Natural killer cell (primary cell): ENCODE data around the gene BAK1. TPM values are rescaled to one million over a fixed set of nuclear protein-coding genes. Genes with fewer than 3 reads are reported as not detected.

Experiments
- ATAC-seq, 3 donors: fragments of 150-1000 bp in 2 of 3; fragments of 200-7000 bp in 1 of 3; cut with Tn5 transposase; 1 replicate in 1 of 3; 2 replicates in 2 of 3; pipeline ENCODE4 v1.10.0; 2021; ENCODE audit warnings: mild to moderate bottlenecking in 2 of 3, moderate library complexity in 2 of 3
- DNase-seq, 2 donors: peaks; one replicate each; pipeline versions ENCODE4 v3.0.0 to v3.0.0-alpha.2; 2013 to 2021; ENCODE audit warnings: mixed read lengths in 1 of 2
- H3K27ac ChIP-seq: one replicate; pipeline ENCODE4 v1.5.1; 2013; ENCODE audit warnings: mild to moderate bottlenecking, low read length
- H3K27me3 ChIP-seq: one replicate; pipeline ENCODE4 v1.6.1; 2013; ENCODE audit warnings: low read length; ENCODE audit not compliant: control insufficient read depth, insufficient read depth
- H3K36me3 ChIP-seq: one replicate; pipeline ENCODE4 v1.6.1; 2013; ENCODE audit warnings: low read length; ENCODE audit not compliant: control insufficient read depth, insufficient read depth
- H3K4me1 ChIP-seq: one replicate; pipeline ENCODE4 v1.6.1; 2013; ENCODE audit warnings: low read length; ENCODE audit not compliant: control insufficient read depth, insufficient read depth
- H3K4me3 ChIP-seq: one replicate; pipeline ENCODE4 v1.5.1; 2013; ENCODE audit warnings: low read length
- H3K9me3 ChIP-seq: one replicate; pipeline ENCODE4 v1.6.1; 2013; ENCODE audit warnings: low read length; ENCODE audit not compliant: control insufficient read depth, insufficient read depth
- H3K27ac Mint-ChIP-seq, 2 donors: one replicate each; pipeline ENCODE4 v1.8.0; 2022; ENCODE audit warnings: mild to moderate bottlenecking in 2 of 2, mixed read lengths in 2 of 2, moderate library complexity in 1 of 2
- H3K27me3 Mint-ChIP-seq, 2 donors: one replicate each; pipeline ENCODE4 v1.8.0; 2022; ENCODE audit warnings: low read depth in 2 of 2, mixed read lengths in 2 of 2
- H3K36me3 Mint-ChIP-seq: one replicate; pipeline ENCODE4 v1.8.0; 2022; ENCODE audit warnings: mixed read lengths
- H3K4me1 Mint-ChIP-seq, 2 donors: one replicate each; pipeline ENCODE4 v1.8.0; 2022; ENCODE audit warnings: mixed read lengths in 2 of 2
- H3K4me3 Mint-ChIP-seq: one replicate; pipeline ENCODE4 v1.8.0; 2022; ENCODE audit warnings: mild to moderate bottlenecking, moderate library complexity, mixed read lengths
- H3K9me3 Mint-ChIP-seq, 2 donors: one replicate each; pipeline ENCODE4 v1.8.0; 2022; ENCODE audit warnings: mixed read lengths in 2 of 2
- WGBS: methylation state at CpG from one replicate; pipeline ENCODE4 v1.1.7; 2013; ENCODE audit warnings: missing lambda C conversion rate; ENCODE audit not compliant: insufficient coverage; 5-methylcytosine and 5-hydroxymethylcytosine counted together
- intact Hi-C: fragments of 100-400 bp; cut with micrococcal nuclease; formaldehyde crosslinking; loops from one replicate; pipeline ENCODE4 v1.14.2; 2022
- total RNA-seq, 4 donors: library from RNA; stranded (reverse); fragments of 120-200 nt in 1 of 4; gene quantifications; one replicate each; pipeline versions ENCODE4 v1.2.3 to v1.2.4, GENCODE V29; 2013 to 2022
- TF ChIP-seq, protein P1 (sequence below): fragments of 200-600 bp; IDR thresholded peaks from one replicate; pipeline ENCODE4 v1.8.0; 2022; ENCODE audit warnings: antibody characterized with exemption

Gene BAK1
- total RNA-seq, 3 donors from 2014 or later (not counting 1 experiment from before 2014, with no cell fraction given): 36.3 to 49.8 (median 40.7) TPM

GRCh38 chr6:33624856-33625255 is 44.8 kb upstream of the BAK1 start:
- peaks cover 27% of the 10 kb centered on the region for H3K4me1 ChIP-seq
- H3K36me3 Mint-ChIP-seq: no peaks in the 10 kb centered on the region
- TF ChIP-seq, protein P1, sequence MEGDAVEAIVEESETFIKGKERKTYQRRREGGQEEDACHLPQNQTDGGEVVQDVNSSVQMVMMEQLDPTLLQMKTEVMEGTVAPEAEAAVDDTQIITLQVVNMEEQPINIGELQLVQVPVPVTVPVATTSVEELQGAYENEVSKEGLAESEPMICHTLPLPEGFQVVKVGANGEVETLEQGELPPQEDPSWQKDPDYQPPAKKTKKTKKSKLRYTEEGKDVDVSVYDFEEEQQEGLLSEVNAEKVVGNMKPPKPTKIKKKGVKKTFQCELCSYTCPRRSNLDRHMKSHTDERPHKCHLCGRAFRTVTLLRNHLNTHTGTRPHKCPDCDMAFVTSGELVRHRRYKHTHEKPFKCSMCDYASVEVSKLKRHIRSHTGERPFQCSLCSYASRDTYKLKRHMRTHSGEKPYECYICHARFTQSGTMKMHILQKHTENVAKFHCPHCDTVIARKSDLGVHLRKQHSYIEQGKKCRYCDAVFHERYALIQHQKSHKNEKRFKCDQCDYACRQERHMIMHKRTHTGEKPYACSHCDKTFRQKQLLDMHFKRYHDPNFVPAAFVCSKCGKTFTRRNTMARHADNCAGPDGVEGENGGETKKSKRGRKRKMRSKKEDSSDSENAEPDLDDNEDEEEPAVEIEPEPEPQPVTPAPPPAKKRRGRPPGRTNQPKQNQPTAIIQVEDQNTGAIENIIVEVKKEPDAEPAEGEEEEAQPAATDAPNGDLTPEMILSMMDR: no peak
- H3K4me1 Mint-ChIP-seq: peaks cover 32 to 52% of the 10 kb centered on the region in 2 donors
- intact Hi-C loops: no loop called here
- ATAC-seq (no peak), DNase-seq (no peak)
- H3K27me3 ChIP-seq: no peaks in the 10 kb centered on the region
- H3K27ac ChIP-seq: no peak overlapping the region
- no peaks in the 10 kb centered on the region for H3K27me3 Mint-ChIP-seq
- no peaks in the 10 kb centered on the region for H3K9me3 Mint-ChIP-seq
- H3K36me3 ChIP-seq: peaks cover 6% of the 10 kb centered on the region
- no peak overlapping the region for H3K4me3 ChIP-seq
- H3K9me3 ChIP-seq: no peaks in the 10 kb centered on the region
- WGBS: 96% methylated on average over 4 of the region's 4 CpGs
- peak overlapping the region in 1 of 2 donors; percentile 94 for H3K27ac Mint-ChIP-seq
- H3K4me3 Mint-ChIP-seq: no peak overlapping the region

- Histone ChIP-seq H3K27me3 (no peaks in the 10 kb centered on the region), H3K36me3 (peaks cover 6% of the 10 kb centered on the region), H3K27ac (no peak overlapping the region), H3K4me1 (peaks cover 36% of the 10 kb centered on the region), H3K4me3 (no peak overlapping the region), H3K9me3 (no peaks in the 10 kb centered on the region)
- DNase-seq: no peak
- ATAC-seq: no peak
- Mint-ChIP-seq H3K27me3 (no peaks in the 10 kb centered on the region), H3K4me3 (peak overlapping the region; percentile 63), H3K27ac (peak overlapping the region; percentile 64 to 94), H3K9me3 (no peaks in the 10 kb centered on the region), H3K4me1 (peaks cover 36 to 61% of the 10 kb centered on the region in 2 donors), H3K36me3 (no peaks in the 10 kb centered on the region)
- TF ChIP-seq, protein P1: no peak
- intact Hi-C loops: no loop called here
- WGBS: 95% methylated on average over 6 of the region's 6 CpGs
Observed at GRCh38 chr6:33623895-33624381, 43.9 kb upstream of the BAK1 start.

DNA sequence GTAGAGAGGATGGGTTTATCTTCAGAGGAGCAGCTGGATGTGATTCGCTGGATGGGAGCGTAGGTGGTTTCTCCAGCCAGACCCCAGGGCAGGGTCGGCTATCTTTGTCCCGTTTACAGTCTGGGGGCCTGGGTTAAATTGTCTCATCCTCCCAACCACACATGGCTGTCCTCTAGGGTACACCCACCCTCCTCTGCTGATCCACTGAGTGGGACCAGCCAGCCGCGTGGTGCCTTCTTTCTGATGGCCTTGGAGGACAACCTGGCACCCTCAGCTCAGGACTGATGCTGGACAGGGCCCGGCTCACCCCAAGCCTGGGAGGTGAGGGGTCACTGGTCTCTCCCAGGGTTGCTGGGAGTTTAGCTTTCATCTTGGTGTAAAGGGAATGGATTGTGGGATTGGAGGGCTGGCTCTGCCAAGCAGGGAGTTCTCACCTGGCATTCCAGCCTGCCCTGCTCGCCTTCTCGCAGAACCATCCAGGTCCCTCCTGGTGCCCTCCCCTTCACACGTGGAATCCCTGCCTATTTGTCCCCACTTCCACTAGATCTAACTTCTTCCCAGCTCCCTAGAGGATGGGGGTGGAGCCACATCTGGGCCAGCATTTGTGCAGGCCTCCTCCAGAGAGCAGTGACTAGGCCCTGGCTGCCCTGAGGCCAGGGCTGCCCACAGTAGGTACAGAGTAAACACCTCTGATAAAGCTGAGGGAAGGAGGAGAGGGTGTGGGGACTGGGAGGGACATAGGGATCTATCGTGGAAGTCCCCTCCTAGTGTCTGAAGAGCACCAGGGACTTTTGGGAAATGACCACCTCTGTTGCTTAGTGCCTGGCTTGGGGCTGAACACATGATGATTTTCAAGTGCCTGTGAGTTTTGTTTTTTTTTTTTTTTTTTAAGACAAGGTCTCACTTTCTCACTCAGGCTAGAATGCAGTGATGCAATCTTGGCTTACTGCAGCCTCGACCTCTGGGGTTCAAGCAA is 42.7 kb upstream of the BAK1 start:
- DNase-seq (peak in 1 of 2 donors; percentile 43), ATAC-seq (peak in 1 of 3 donors; percentile 13)
- peak overlapping the region; percentile 85 for H3K27ac ChIP-seq
- Mint-ChIP-seq H3K36me3 (no peaks in the 10 kb centered on the region), H3K4me3 (peak overlapping the region; percentile 80), H3K9me3 (no peaks in the 10 kb centered on the region), H3K4me1 (peaks cover 36 to 58% of the 10 kb centered on the region in 2 donors), H3K27ac (peak overlapping the region; percentile 64 to 94), H3K27me3 (no peaks in the 10 kb centered on the region)
- 74% methylated on average over 12 of the region's 12 CpGs for WGBS
- TF ChIP-seq, protein P1: no peak
- intact Hi-C loops: no loop called here
- peaks cover 42% of the 10 kb centered on the region for H3K4me1 ChIP-seq
- no peaks in the 10 kb centered on the region for H3K9me3 ChIP-seq
- peak overlapping the region; percentile 95 for H3K4me3 ChIP-seq
- peaks cover 6% of the 10 kb centered on the region for H3K36me3 ChIP-seq
- H3K27me3 ChIP-seq: no peaks in the 10 kb centered on the region
